GM23338 (cell line): ENCODE results near the gene MRTO4. TPM values are rescaled to one million over a fixed set of nuclear protein-coding genes. Genes with fewer than 3 reads are reported as not detected.

Source experiments
- ATAC-seq: fragments of 200-7000 bp; cut with Tn5 transposase; 3 replicates; pipeline ENCODE4 v1.9.1; 2020
- DNase-seq: peaks from one replicate; pipeline ENCODE4 v3.0.0-alpha.2; 2015; ENCODE audit warnings: low spot score
- H2AFZ ChIP-seq: fragments of 200-600 bp; sonication (generic); 2 replicates; pipeline ENCODE4 v1.8.0; 2016; ENCODE audit warnings: antibody characterized with exemption, mild to moderate bottlenecking, moderate library complexity
- H3F3A ChIP-seq: fragments of 200-600 bp; sonication (generic); replicated peaks from 2 replicates; pipeline ENCODE4 v1.8.0; 2017; ENCODE audit warnings: antibody characterized with exemption, mixed run types, low read depth
- H3K27ac ChIP-seq: fragments of 200-600 bp; sonication (generic); 2 replicates; pipeline ENCODE4 v1.6.1; 2016; ENCODE audit warnings: low read depth
- H3K27me3 ChIP-seq: fragments of 200-600 bp; sonication (generic); 2 replicates; pipeline ENCODE4 v1.8.0; 2016; ENCODE audit warnings: mild to moderate bottlenecking, mixed run types, moderate library complexity; ENCODE audit not compliant: insufficient read depth
- H3K36me3 ChIP-seq: fragments of 200-600 bp; sonication (generic); 2 replicates; pipeline ENCODE4 v1.8.0; 2016; ENCODE audit warnings: mild to moderate bottlenecking; ENCODE audit not compliant: insufficient read depth
- H3K4me1 ChIP-seq: fragments of 200-600 bp; sonication (generic); 2 replicates; pipeline ENCODE4 v1.8.0; 2016; ENCODE audit warnings: mild to moderate bottlenecking, moderate library complexity; ENCODE audit not compliant: insufficient read depth
- H3K4me2 ChIP-seq: fragments of 200-600 bp; sonication (generic); 2 replicates; pipeline ENCODE4 v1.7.1; 2017; ENCODE audit warnings: mixed run types
- H3K4me3 ChIP-seq: fragments of 200-600 bp; sonication (generic); 2 replicates; pipeline ENCODE4 v1.6.1; 2016; ENCODE audit warnings: mixed run types
- H3K79me2 ChIP-seq: fragments of 200-600 bp; sonication (generic); replicated peaks from 2 replicates; pipeline ENCODE4 v1.8.0; 2017; ENCODE audit warnings: mild to moderate bottlenecking; ENCODE audit not compliant: insufficient read depth
- H3K9me2 ChIP-seq: fragments of 200-600 bp; sonication (generic); 2 replicates; pipeline ENCODE4 v1.8.0; 2017; ENCODE audit not compliant: insufficient read depth
- H4K20me1 ChIP-seq: fragments of 200-600 bp; sonication (generic); replicated peaks from 2 replicates; pipeline ENCODE4 v1.8.0; 2017; ENCODE audit warnings: mild to moderate bottlenecking; ENCODE audit not compliant: insufficient read depth
- H3K27ac Mint-ChIP-seq: 2 replicates; pipeline ENCODE4 v1.8.0; 2020; ENCODE audit warnings: inconsistent platforms, mild to moderate bottlenecking, moderate library complexity, mixed read lengths
- H3K27me3 Mint-ChIP-seq: 3 replicates; pipeline ENCODE4 v1.8.0; 2022; ENCODE audit warnings: low read depth, mild to moderate bottlenecking, moderate library complexity, mixed read lengths, inconsistent platforms; ENCODE audit not compliant: insufficient read depth, poor library complexity
- H3K36me3 Mint-ChIP-seq: 3 replicates; pipeline ENCODE4 v1.8.0; 2021; ENCODE audit warnings: low read depth, mild to moderate bottlenecking, inconsistent platforms, moderate library complexity, mixed read lengths
- H3K4me1 Mint-ChIP-seq: 3 replicates; pipeline ENCODE4 v1.8.0; 2020; ENCODE audit warnings: mild to moderate bottlenecking, inconsistent platforms, mixed read lengths
- H3K4me3 Mint-ChIP-seq: 3 replicates; pipeline ENCODE4 v1.8.0; 2021; ENCODE audit warnings: moderate library complexity, mild to moderate bottlenecking, inconsistent platforms, mixed read lengths
- H3K9me3 Mint-ChIP-seq: 3 replicates; pipeline ENCODE4 v1.8.0; 2020; ENCODE audit warnings: moderate library complexity, mild to moderate bottlenecking, inconsistent platforms, mixed read lengths
- CREB1 ChIP-seq: fragments of 250-450 bp; sonication (Bioruptor Pico); IDR thresholded peaks from 2 replicates; pipeline ENCODE4 v1.5.0; 2020; ENCODE audit warnings: low read depth, mild to moderate bottlenecking, moderate library complexity
- EZH2phosphoT487 ChIP-seq: fragments of 200-600 bp; sonication (generic); IDR thresholded peaks from one replicate; pipeline ENCODE4 v1.8.1; 2018; ENCODE audit warnings: antibody characterized with exemption; ENCODE audit not compliant: unreplicated experiment
- NANOG ChIP-seq: IDR thresholded peaks from 2 replicates; pipeline ENCODE4 v1.6.1; 2016; ENCODE audit warnings: antibody characterized with exemption, borderline replicate concordance
- POLR2AphosphoS5 ChIP-seq: IDR thresholded peaks from 2 replicates; pipeline ENCODE4 v1.6.1; 2016; ENCODE audit warnings: antibody characterized with exemption, low read depth
- ZNF114 ChIP-seq: fragments of 250-450 bp; sonication (Bioruptor Pico); IDR thresholded peaks from 2 replicates; pipeline ENCODE4 v1.5.0; 2020; ENCODE audit warnings: mild to moderate bottlenecking, moderate library complexity
- polyA plus RNA-seq: library from polyadenylated mRNA; unstranded; fragments of >200 nt; fragmentation: Nextera tagmentation; extraction: Ambion mirVana; gene quantifications from 2 replicates; pipeline ENCODE4 v1.2.1, GENCODE V29; 2016
- total RNA-seq: library from RNA; depleted of rRNA; stranded (reverse); fragments of >200 nt; shearing (Covaris generic); gene quantifications from 2 replicates; pipeline ENCODE4 v1.2.3, GENCODE V29; 2014
- TF ChIP-seq, protein P1 (sequence below), 2 experiments: fragments of 200-600 bp in 1 of 2; sonication (generic) in 1 of 2; conservative IDR thresholded peaks; 2 replicates each; pipeline versions ENCODE4 v1.5.1 to v1.6.1; 2016 to 2017; ENCODE audit warnings: antibody characterized with exemption in 2 of 2, low read depth in 2 of 2, mild to moderate bottlenecking in 2 of 2, moderate library complexity in 1 of 2

The MRTO4 gene
- total and polyA plus RNA-seq, 2 experiments from 2014 or later: 54.2 to 88.5 TPM

DNA sequence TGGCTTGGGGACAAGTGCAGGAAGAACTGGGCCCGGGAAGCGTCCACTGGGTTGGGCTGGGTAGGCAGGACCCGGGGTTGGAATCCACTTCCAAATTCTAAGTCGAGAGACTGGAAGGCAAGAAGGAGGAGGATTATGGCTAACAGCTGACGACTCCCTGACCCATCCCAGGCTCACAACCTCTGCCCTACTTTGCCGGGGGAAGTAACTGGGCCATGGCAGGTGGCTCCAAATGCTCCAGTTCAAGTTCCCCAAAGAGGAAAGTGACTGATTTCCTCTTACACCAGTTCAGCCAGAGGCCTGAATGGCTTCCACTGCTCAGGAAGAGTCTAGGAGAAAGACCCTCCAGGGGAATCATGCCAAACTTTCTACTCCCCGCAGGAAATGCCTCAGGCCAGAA lies 11.7 kb upstream of the MRTO4 start:
- Mint-ChIP-seq H3K27me3 (peaks cover 5% of the 10 kb centered on the region), H3K4me3 (no peak overlapping the region), H3K4me1 (no peaks in the 10 kb centered on the region), H3K36me3 (peaks cover 87% of the 10 kb centered on the region), H3K27ac (no peak overlapping the region), H3K9me3 (no peaks in the 10 kb centered on the region)
- no peak for DNase-seq
- H3F3A ChIP-seq: no peaks in the 10 kb centered on the region
- peaks cover 70% of the 10 kb centered on the region for H3K36me3 ChIP-seq
- H3K4me2 ChIP-seq: no peak overlapping the region
- H3K9me2 ChIP-seq: no peaks in the 10 kb centered on the region
- no peaks in the 10 kb centered on the region for H3K27me3 ChIP-seq
- H3K79me2 ChIP-seq: 0 out of 2 replicates have a peak, but pooled peaks cover 2% of the 10 kb centered on the region
- TF ChIP-seq POLR2AphosphoS5 (no peak), NANOG (no peak), EZH2phosphoT487 (no peak), CREB1 (no peak)
- no peak for ATAC-seq
- peaks cover 14% of the 10 kb centered on the region; the same call in 1 of the 2 replicates for H4K20me1 ChIP-seq
- H3K4me3 ChIP-seq: no peak overlapping the region
- no peak overlapping the region for H2AFZ ChIP-seq
- no peak overlapping the region for H3K27ac ChIP-seq
- no peaks in the 10 kb centered on the region for H3K4me1 ChIP-seq

- peaks cover 65% of the 10 kb centered on the region for H3K36me3 ChIP-seq
- no peak overlapping the region for H3K4me2 ChIP-seq
- no peak overlapping the region for H3K4me3 Mint-ChIP-seq
- H3K27ac Mint-ChIP-seq: no peak overlapping the region
- TF ChIP-seq, protein P1, sequence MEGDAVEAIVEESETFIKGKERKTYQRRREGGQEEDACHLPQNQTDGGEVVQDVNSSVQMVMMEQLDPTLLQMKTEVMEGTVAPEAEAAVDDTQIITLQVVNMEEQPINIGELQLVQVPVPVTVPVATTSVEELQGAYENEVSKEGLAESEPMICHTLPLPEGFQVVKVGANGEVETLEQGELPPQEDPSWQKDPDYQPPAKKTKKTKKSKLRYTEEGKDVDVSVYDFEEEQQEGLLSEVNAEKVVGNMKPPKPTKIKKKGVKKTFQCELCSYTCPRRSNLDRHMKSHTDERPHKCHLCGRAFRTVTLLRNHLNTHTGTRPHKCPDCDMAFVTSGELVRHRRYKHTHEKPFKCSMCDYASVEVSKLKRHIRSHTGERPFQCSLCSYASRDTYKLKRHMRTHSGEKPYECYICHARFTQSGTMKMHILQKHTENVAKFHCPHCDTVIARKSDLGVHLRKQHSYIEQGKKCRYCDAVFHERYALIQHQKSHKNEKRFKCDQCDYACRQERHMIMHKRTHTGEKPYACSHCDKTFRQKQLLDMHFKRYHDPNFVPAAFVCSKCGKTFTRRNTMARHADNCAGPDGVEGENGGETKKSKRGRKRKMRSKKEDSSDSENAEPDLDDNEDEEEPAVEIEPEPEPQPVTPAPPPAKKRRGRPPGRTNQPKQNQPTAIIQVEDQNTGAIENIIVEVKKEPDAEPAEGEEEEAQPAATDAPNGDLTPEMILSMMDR (conservative IDR thresholded peaks at IDR 0.05; ENCODE audit: low read depth in 2 of 2): peak; percentile 76 to 85
- TF ChIP-seq POLR2AphosphoS5: no peak
- no peaks in the 10 kb centered on the region for H3K4me1 ChIP-seq
- ATAC-seq: peak; percentile 86
- no peaks in the 10 kb centered on the region for H3K9me2 ChIP-seq
- H3K79me2 ChIP-seq: peaks cover 12% of the 10 kb centered on the region; the same call in 1 of the 2 replicates
- no peak overlapping the region for H3K27ac ChIP-seq
- no peaks in the 10 kb centered on the region for H3K27me3 ChIP-seq
- peaks cover 84% of the 10 kb centered on the region for H3K36me3 Mint-ChIP-seq
- no peaks in the 10 kb centered on the region for H3F3A ChIP-seq
- peaks cover 14% of the 10 kb centered on the region; the same call in 1 of the 2 replicates for H4K20me1 ChIP-seq
- H2AFZ ChIP-seq: no peak overlapping the region
- DNase-seq: peak; percentile 61
- H3K4me1 Mint-ChIP-seq: no peaks in the 10 kb centered on the region
- no peaks in the 10 kb centered on the region for H3K9me3 Mint-ChIP-seq
- peaks cover 4% of the 10 kb centered on the region for H3K27me3 Mint-ChIP-seq
- H3K4me3 ChIP-seq: no peak overlapping the region
These were observed 10.7 kb upstream of the MRTO4 start for GRCh38 chr1:19240673-19241538.

DNA sequence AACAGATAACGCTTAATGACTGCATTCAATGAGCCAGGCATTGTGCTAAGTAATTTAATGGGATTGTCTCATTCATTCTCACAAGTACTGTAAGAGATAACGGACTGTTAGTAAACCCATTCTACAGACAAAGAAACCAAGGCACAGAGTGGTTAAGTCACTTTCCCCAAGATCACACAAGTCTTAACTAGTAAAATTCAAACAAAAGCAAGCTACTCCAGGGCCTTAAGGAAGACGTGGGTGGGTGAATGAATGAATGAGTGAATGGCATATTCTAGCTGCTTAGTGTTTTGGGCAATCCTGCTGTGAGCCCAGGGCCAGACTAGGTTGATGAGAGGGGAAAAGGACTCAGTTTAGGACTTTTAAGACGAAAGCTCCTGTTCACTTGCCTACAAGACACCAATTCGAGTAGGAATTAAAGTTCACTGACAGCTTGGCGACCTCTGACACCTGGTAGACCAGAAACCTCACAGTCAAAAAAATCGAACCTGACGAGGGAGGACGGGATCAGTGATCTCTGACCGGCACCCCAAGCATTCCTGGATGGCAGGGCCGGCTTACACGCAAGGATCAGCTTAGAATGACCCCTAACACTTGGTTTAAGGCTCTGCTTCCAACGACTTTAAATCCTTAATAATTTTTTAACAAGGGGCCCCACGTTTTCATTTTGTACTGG lies 838 bp upstream of the MRTO4 start:
- ATAC-seq (peak; percentile 5; the same call in 1 of the 3 replicates), DNase-seq (peak; percentile 54)

More for the DNA sequence above, 838 bp upstream of the MRTO4 start:
- Histone ChIP-seq H3K27me3 (no peaks in the 10 kb centered on the region), H2AFZ (peak overlapping the region; percentile 100), H3K4me2 (peak overlapping the region; percentile 94), H3K27ac (peak overlapping the region; percentile 95), H4K20me1 (peaks cover 30% of the 10 kb centered on the region), H3K36me3 (peaks cover 7% of the 10 kb centered on the region), H3K79me2 (peaks cover 96% of the 10 kb centered on the region), H3F3A (no peaks in the 10 kb centered on the region), H3K4me3 (peak overlapping the region; percentile 99), H3K4me1 (peaks cover 19% of the 10 kb centered on the region), H3K9me2 (no peaks in the 10 kb centered on the region)
- Mint-ChIP-seq H3K4me1 (peaks cover 19% of the 10 kb centered on the region), H3K9me3 (peaks cover 3% of the 10 kb centered on the region; the same call in 1 of the 3 replicates), H3K36me3 (peaks cover 21% of the 10 kb centered on the region), H3K27ac (peak overlapping the region; percentile 99), H3K4me3 (peak overlapping the region; percentile 100), H3K27me3 (peaks cover 13% of the 10 kb centered on the region)
- TF ChIP-seq ZNF114 (no peak), POLR2AphosphoS5 (no peak), NANOG (no peak)
